OCI-LY3 (cell line): ENCODE results near the gene UBE2B.

Experiments used
- H2AFZ ChIP-seq: fragments of 200-600, 300-600 bp; shearing (Covaris generic); 2 replicates; pipeline ENCODE4 v1.6.0; 2014; ENCODE audit warnings: antibody characterized with exemption, low read depth, low read length
- H3K27ac ChIP-seq: fragments of 200-600, 300-600 bp; sonication (generic); 2 replicates; pipeline ENCODE4 v1.5.1; 2014; ENCODE audit warnings: mild to moderate bottlenecking, low read length, moderate library complexity, mixed read lengths
- H3K27me3 ChIP-seq: fragments of 200-600, 300-600 bp; sonication (generic); 2 replicates; pipeline ENCODE4 v1.6.1; 2014; ENCODE audit warnings: low read depth, low read length, mixed read lengths
- H3K36me3 ChIP-seq: fragments of 200-600, 300-600 bp; sonication (generic); replicated peaks from 2 replicates; pipeline ENCODE3; 2014; ENCODE audit warnings: low read depth, low read length, mixed read lengths
- H3K4me1 ChIP-seq: fragments of 300-600, 200-600 bp; sonication (generic); 2 replicates; pipeline ENCODE4 v1.6.1; 2014; ENCODE audit warnings: low read length, mixed read lengths
- H3K4me2 ChIP-seq: fragments of 200-600, 300-600 bp; sonication (generic); 2 replicates; pipeline ENCODE4 v1.6.1; 2014; ENCODE audit warnings: low read length, mixed read lengths
- H3K4me3 ChIP-seq: fragments of 300-600, 200-600 bp; sonication (generic); 2 replicates; pipeline ENCODE4 v1.5.1; 2014; ENCODE audit warnings: antibody characterized with exemption, mild to moderate bottlenecking, low read length, moderate library complexity
- H3K79me2 ChIP-seq: fragments of 300-600, 200-600 bp; shearing (Covaris generic); 2 replicates; pipeline ENCODE4 v1.6.1; 2014; ENCODE audit warnings: mild to moderate bottlenecking, low read length, mixed read lengths
- H3K9ac ChIP-seq: fragments of 300-600, 200-600 bp; shearing (Covaris generic); 2 replicates; pipeline ENCODE4 v1.6.0; 2014; ENCODE audit warnings: mild to moderate bottlenecking, low read length, moderate library complexity
- H3K9me3 ChIP-seq: fragments of 200-600, 300-600 bp; shearing (Covaris generic); 2 replicates; pipeline ENCODE4 v1.6.1; 2014; ENCODE audit warnings: low read length, mixed read lengths; ENCODE audit not compliant: insufficient read depth
- H4K20me1 ChIP-seq: fragments of 200-600, 300-600 bp; sonication (generic); 2 replicates; pipeline ENCODE4 v1.6.1; 2016; ENCODE audit warnings: low read length, mixed read lengths; ENCODE audit not compliant: insufficient read depth
- CTCF ChIP-seq: fragments of 200-600, 300-600 bp; sonication (generic); IDR thresholded peaks from 2 replicates; pipeline ENCODE4 v1.5.1; 2014; ENCODE audit warnings: antibody characterized with exemption, low read length, low read depth
- EZH2phosphoT487 ChIP-seq: fragments of 200-600 bp; shearing (Covaris generic); IDR thresholded peaks from 2 replicates; pipeline ENCODE4 v1.6.1; 2018; ENCODE audit warnings: antibody characterized with exemption, mixed run types, low read depth

The UBE2B gene

GRCh38 chr5:134383980-134384697 lies 12.8 kb downstream of the UBE2B start:
- H3K9ac ChIP-seq, result no peak overlapping the region
- H2AFZ ChIP-seq, result no peak overlapping the region
- H3K36me3 ChIP-seq, result peaks cover 13% of the 10 kb centered on the region
- no peak for TF ChIP-seq EZH2phosphoT487
- no peak overlapping the region for H3K4me3 ChIP-seq
- H3K9me3 ChIP-seq, result no peaks in the 10 kb centered on the region
- no peaks in the 10 kb centered on the region for H4K20me1 ChIP-seq
- H3K27me3 ChIP-seq, result no peaks in the 10 kb centered on the region
- H3K4me2 ChIP-seq, result no peak overlapping the region
- no peak overlapping the region for H3K27ac ChIP-seq
- peaks cover 4% of the 10 kb centered on the region; the same call in 1 of the 2 replicates for H3K4me1 ChIP-seq
- H3K79me2 ChIP-seq, result no peaks in the 10 kb centered on the region

GRCh38 chr5:134387443-134387842 lies 16.1 kb downstream of the UBE2B start:
- H3K27me3 ChIP-seq, result no peaks in the 10 kb centered on the region
- no peak overlapping the region for H2AFZ ChIP-seq
- no peaks in the 10 kb centered on the region for H3K9me3 ChIP-seq
- H3K36me3 ChIP-seq, result peaks cover 33% of the 10 kb centered on the region
- no peak overlapping the region for H3K4me3 ChIP-seq
- no peak overlapping the region for H3K9ac ChIP-seq
- peaks cover 4% of the 10 kb centered on the region; the same call in 1 of the 2 replicates for H3K4me1 ChIP-seq
- H3K79me2 ChIP-seq, result no peaks in the 10 kb centered on the region
- H3K27ac ChIP-seq, result no peak overlapping the region
- no peaks in the 10 kb centered on the region for H4K20me1 ChIP-seq
- TF ChIP-seq CTCF (no peak), EZH2phosphoT487 (no peak)
- no peak overlapping the region for H3K4me2 ChIP-seq

GRCh38 chr5:134392301-134392700 lies 20.9 kb downstream of the UBE2B start:
- Histone ChIP-seq H3K4me3 (no peak overlapping the region), H3K27me3 (no peaks in the 10 kb centered on the region), H3K4me2 (no peak overlapping the region), H3K27ac (no peak overlapping the region), H3K4me1 (no peaks in the 10 kb centered on the region), H3K9ac (no peak overlapping the region), H4K20me1 (no peaks in the 10 kb centered on the region), H3K79me2 (no peaks in the 10 kb centered on the region), H3K9me3 (no peaks in the 10 kb centered on the region), H2AFZ (no peak overlapping the region), H3K36me3 (peaks cover 34% of the 10 kb centered on the region)
- TF ChIP-seq EZH2phosphoT487, result no peak
- no peak for TF ChIP-seq CTCF

- Histone ChIP-seq H3K4me2 (no peak overlapping the region), H2AFZ (no peak overlapping the region), H3K4me1 (no peaks in the 10 kb centered on the region), H3K36me3 (peaks cover 34% of the 10 kb centered on the region), H3K27me3 (no peaks in the 10 kb centered on the region), H3K4me3 (no peak overlapping the region), H3K79me2 (no peaks in the 10 kb centered on the region), H3K9me3 (no peaks in the 10 kb centered on the region), H3K27ac (no peak overlapping the region), H3K9ac (no peak overlapping the region), H4K20me1 (no peaks in the 10 kb centered on the region)
- no peak for TF ChIP-seq EZH2phosphoT487
- TF ChIP-seq CTCF, result no peak
Measured at GRCh38 chr5:134394932-134395331, 23.6 kb downstream of the UBE2B start.
